HepG2 (cell line): ENCODE measurements around the gene CAGE1. TPM values are rescaled to one million over a fixed set of nuclear protein-coding genes. Genes with fewer than 3 reads are reported as not detected.

Source experiments
- BRF2 ChIP-seq: sonication (generic); formaldehyde crosslinking; IDR thresholded peaks from 2 replicates; pipeline ENCODE4 v1.8.1; 2022; ENCODE audit warnings: mild to moderate bottlenecking, missing genetic modification reagents
- CCAR2 ChIP-seq: fragments of 200-400 bp; formaldehyde crosslinking; optimal IDR thresholded peaks from 2 replicates; pipeline ENCODE3; 2018; ENCODE audit warnings: low read depth, mild to moderate bottlenecking, low read length, moderate library complexity
- HDAC6 ChIP-seq: fragments of 200-600 bp; sonication (generic); IDR thresholded peaks from 2 replicates; pipeline ENCODE4 v1.7.0; 2017; ENCODE audit warnings: mild to moderate bottlenecking, antibody characterized with exemption, low read length, low read depth
- KAT2B ChIP-seq: fragments of 150-350 bp; IDR thresholded peaks from 2 replicates; pipeline ENCODE4 v1.6.1; 2014; ENCODE audit warnings: low read depth, low read length, borderline replicate concordance
- MAF1 ChIP-seq: sonication (generic); formaldehyde crosslinking; IDR thresholded peaks from 2 replicates; pipeline ENCODE4 v1.5.0; 2020; ENCODE audit warnings: missing genetic modification reagents, borderline replicate concordance
- POGZ ChIP-seq: sonication (generic); formaldehyde crosslinking; IDR thresholded peaks from 2 replicates; pipeline ENCODE4 v1.4.0; 2020; ENCODE audit warnings: mild to moderate bottlenecking, missing genetic modification reagents
- TCF7 ChIP-seq: sonication (generic); IDR thresholded peaks from 2 replicates; pipeline ENCODE4 v1.6.1; 2016; ENCODE audit warnings: antibody characterized with exemption, low read depth
- THRA ChIP-seq: sonication (generic); formaldehyde crosslinking; IDR thresholded peaks from 2 replicates; pipeline ENCODE4 v1.4.0; 2020; ENCODE audit warnings: missing genetic modification reagents, borderline replicate concordance
- ZFP90 ChIP-seq: sonication (generic); formaldehyde crosslinking; IDR thresholded peaks from 2 replicates; pipeline ENCODE4 v1.8.0; 2022; ENCODE audit warnings: missing genetic modification reagents, mild to moderate bottlenecking, inconsistent platforms, borderline replicate concordance
- ZNF564 ChIP-seq: sonication (generic); formaldehyde crosslinking; IDR thresholded peaks from 2 replicates; pipeline ENCODE4 v1.8.1; 2023; ENCODE audit warnings: mild to moderate bottlenecking, missing genetic modification reagents
- ZXDC ChIP-seq: sonication (generic); formaldehyde crosslinking; IDR thresholded peaks from 2 replicates; pipeline ENCODE4 v1.5.0; 2020; ENCODE audit warnings: mild to moderate bottlenecking, missing genetic modification reagents
- polyA plus RNA-seq, 8 experiments: library from polyadenylated mRNA; depleted of rRNA in 3 of 8; stranded (reverse) in 7 of 8; unstranded in 1 of 8; fragments of >200 nt; fragmentation: Illumina TruSeq in 4 of 8; extraction: Trizol in 4 of 8; gene quantifications; 2 replicates each; pipeline versions ENCODE4 v1.2.1 to v1.2.3, GENCODE V29; 2011 to 2016; ENCODE audit warnings: low read depth in 4 of 8, missing spikeins in 1 of 8, mixed read lengths in 1 of 8; ENCODE audit not compliant: insufficient read depth in 1 of 8
- total RNA-seq, 5 experiments: library from RNA; depleted of rRNA; stranded (reverse); fragments of >200 nt; fragmentation: Illumina TruSeq; extraction: Trizol; gene quantifications; 2 replicates each; pipeline ENCODE4 v1.2.3, GENCODE V29; 2016; ENCODE audit warnings: low read depth in 1 of 5
- TF ChIP-seq, protein P1 (sequence below), 2 experiments: sonication (generic) in 1 of 2; formaldehyde crosslinking in 1 of 2; IDR thresholded peaks; 2 replicates each; pipeline versions ENCODE4 v1.4.0 to v1.6.1; 2016 to 2020; ENCODE audit warnings: borderline replicate concordance in 1 of 2, low read depth in 1 of 2, mild to moderate bottlenecking in 1 of 2, missing genetic modification reagents in 1 of 2
- TF ChIP-seq, protein P2 (sequence below): sonication (generic); formaldehyde crosslinking; IDR thresholded peaks from 2 replicates; pipeline ENCODE4 v1.4.0; 2020; ENCODE audit warnings: missing genetic modification reagents

Gene CAGE1
- total and polyA plus RNA-seq, 2 of the 13 experiments (the other 11 are each of a cell fraction or from before 2014, with no cell fraction given) = 0.03 to 0.15 TPM

DNA sequence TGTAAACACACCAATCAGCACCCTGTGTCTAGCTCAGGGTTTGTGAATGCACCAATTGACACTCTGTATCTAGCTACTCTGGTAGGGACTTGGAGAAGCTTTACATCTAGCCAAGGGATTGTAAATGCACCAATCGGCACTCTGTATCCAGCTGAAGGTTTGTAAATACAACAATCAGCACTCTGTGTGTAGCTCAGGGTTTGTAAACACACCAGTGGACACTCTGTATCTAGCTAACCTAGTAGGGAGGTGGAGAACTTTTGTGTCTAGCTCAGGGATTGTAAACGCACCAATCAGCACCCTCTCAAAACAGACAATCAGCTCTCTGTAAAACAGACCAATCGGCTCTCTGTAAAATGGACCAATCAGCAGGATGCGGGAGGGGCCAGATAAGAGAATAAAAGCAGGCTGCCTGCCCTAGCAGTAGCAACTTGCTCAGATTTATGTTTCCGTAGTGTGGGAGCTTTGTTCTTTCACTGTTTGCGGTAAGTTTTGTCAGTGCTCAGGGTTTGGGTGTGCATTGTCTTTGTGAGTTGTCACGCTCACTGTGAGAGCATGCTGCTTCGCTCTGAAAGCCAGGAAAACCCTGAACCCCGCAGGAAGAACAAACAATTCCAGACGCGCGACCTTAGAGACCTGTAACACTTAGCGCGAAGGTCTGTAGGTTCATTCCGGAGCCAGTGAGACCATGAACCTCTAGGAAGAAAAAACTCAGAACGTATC lies 37.1 kb upstream of the CAGE1 start (continued):
- TF ChIP-seq, protein P1, sequence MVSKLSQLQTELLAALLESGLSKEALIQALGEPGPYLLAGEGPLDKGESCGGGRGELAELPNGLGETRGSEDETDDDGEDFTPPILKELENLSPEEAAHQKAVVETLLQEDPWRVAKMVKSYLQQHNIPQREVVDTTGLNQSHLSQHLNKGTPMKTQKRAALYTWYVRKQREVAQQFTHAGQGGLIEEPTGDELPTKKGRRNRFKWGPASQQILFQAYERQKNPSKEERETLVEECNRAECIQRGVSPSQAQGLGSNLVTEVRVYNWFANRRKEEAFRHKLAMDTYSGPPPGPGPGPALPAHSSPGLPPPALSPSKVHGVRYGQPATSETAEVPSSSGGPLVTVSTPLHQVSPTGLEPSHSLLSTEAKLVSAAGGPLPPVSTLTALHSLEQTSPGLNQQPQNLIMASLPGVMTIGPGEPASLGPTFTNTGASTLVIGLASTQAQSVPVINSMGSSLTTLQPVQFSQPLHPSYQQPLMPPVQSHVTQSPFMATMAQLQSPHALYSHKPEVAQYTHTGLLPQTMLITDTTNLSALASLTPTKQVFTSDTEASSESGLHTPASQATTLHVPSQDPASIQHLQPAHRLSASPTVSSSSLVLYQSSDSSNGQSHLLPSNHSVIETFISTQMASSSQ (IDR thresholded peaks at IDR 0.05; ENCODE audit: low read depth) = no peak
- TF ChIP-seq, protein P1 (CRISPR knock-in tag; IDR thresholded peaks at IDR 0.05; ENCODE audit: borderline replicate concordance) = no peak
- TF ChIP-seq CCAR2 (no peak), MAF1 (no peak), BRF2 (CRISPR knock-in tag) (no peak; the same call in 1 of the 2 replicates), HDAC6 (no peak), ZFP90 (CRISPR knock-in tag) (no peak), TCF7 (no peak), KAT2B (no peak), POGZ (CRISPR knock-in tag) (peak; percentile 90), ZXDC (CRISPR knock-in tag) (no peak), THRA (CRISPR knock-in tag) (peak; percentile 58; the same call in 1 of the 2 replicates), ZNF564 (CRISPR knock-in tag) (no peak)
- TF ChIP-seq, protein P2, sequence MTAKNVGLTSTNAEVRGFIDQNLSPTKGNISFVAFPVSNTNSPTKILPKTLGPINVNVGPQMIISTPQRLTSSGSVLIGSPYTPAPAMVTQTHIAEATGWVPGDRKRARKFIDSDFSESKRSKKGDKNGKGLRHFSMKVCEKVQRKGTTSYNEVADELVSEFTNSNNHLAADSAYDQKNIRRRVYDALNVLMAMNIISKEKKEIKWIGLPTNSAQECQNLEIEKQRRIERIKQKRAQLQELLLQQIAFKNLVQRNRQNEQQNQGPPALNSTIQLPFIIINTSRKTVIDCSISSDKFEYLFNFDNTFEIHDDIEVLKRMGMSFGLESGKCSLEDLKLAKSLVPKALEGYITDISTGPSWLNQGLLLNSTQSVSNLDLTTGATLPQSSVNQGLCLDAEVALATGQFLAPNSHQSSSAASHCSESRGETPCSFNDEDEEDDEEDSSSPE (CRISPR knock-in tag) = no peak
